Measurements from ENCODE around the gene SLC27A4.
A peak's percentile ranks its signal among the peaks of the same experiment; 100 is the strongest.

Gene SLC27A4

GRCh38 chr9:128362774-128363173, 22.4 kb downstream of the SLC27A4 start:
- peak in 1 of 56 donors; percentile 15 for DNase-seq

- DNase-seq: no peak
Measured at GRCh38 chr9:128365525-128365924, 25.2 kb downstream of the SLC27A4 start.

- no peak for DNase-seq
Measured at GRCh38 chr9:128369024-128369706, 28.8 kb downstream of the SLC27A4 start.

- no peak for DNase-seq
Measured at GRCh38 chr9:128370367-128370751, 30.0 kb downstream of the SLC27A4 start.

GRCh38 chr9:128370752-128371629, 30.7 kb downstream of the SLC27A4 start, which contains the start of gene URM1:
Gene URM1, plus strand, starts transcription at chr9:128371374. Its CDS starts 7 bp downstream, at chr9:128371381.
- DNase-seq: peak; percentile 57 to 99 (median 95)

- no peak for DNase-seq
Measured at GRCh38 chr9:128371630-128372117, 31.3 kb downstream of the SLC27A4 start.

- peak in 40 of 56 donors; percentile 12 to 83 (median 52) for DNase-seq
Measured at GRCh38 chr9:128372188-128372641, 31.9 kb downstream of the SLC27A4 start.

GRCh38 chr9:128372784-128373183, 32.5 kb downstream of the SLC27A4 start:
- DNase-seq: peak in 1 of 56 donors; percentile 31

GRCh38 chr9:128374221-128374675, 33.9 kb downstream of the SLC27A4 start:
- peak in 54 of 56 donors; percentile 52 to 95 (median 85) for DNase-seq

- no peak for DNase-seq
Measured at GRCh38 chr9:128375865-128376264, 35.5 kb downstream of the SLC27A4 start.

- peak in 41 of 56 donors; percentile 15 to 71 (median 50) for DNase-seq
Measured at GRCh38 chr9:128382261-128382660, 41.9 kb downstream of the SLC27A4 start.

- DNase-seq: peak in 50 of 56 donors; percentile 23 to 85 (median 62)
Measured at GRCh38 chr9:128383007-128383753, 42.9 kb downstream of the SLC27A4 start.

- peak in 47 of 56 donors; percentile 20 to 86 (median 62) for DNase-seq
Measured at GRCh38 chr9:128383791-128384190, 43.5 kb downstream of the SLC27A4 start.

- DNase-seq: no peak
Measured at GRCh38 chr9:128384801-128385495, 44.6 kb downstream of the SLC27A4 start.

GRCh38 chr9:128385496-128386460, 45.5 kb downstream of the SLC27A4 start:
- peak in 2 of 56 donors; percentile 20 to 21 for DNase-seq

- peak in 1 of 56 donors; percentile 14 for DNase-seq
Measured at GRCh38 chr9:128388150-128388549, 47.8 kb downstream of the SLC27A4 start.

- peak in 15 of 56 donors; percentile 29 to 69 (median 42) for DNase-seq
Measured at GRCh38 chr9:128389395-128390149, 49.2 kb downstream of the SLC27A4 start.

- peak in 13 of 56 donors; percentile 27 to 70 (median 65) for DNase-seq
Measured at GRCh38 chr9:128390150-128390812, 50.0 kb downstream of the SLC27A4 start.
